Measurements from ENCODE around the gene LRRC49.
A peak's percentile ranks its signal among the peaks of the same experiment; 100 is the strongest.
"Not testable (repeated sequence)": the region's sequence is repeated elsewhere in the genome, so short reads cannot be mapped to it uniquely, and the experiment has no call there.

Gene LRRC49

GRCh38 chr15:70995383-70995970 lies 102.9 kb downstream of the LRRC49 start:
- peak; percentile 6 for DNase-seq

- no peak for DNase-seq
Observed at GRCh38 chr15:70998319-70998718, 105.7 kb downstream of the LRRC49 start.

- DNase-seq: no peak
Observed at GRCh38 chr15:71002316-71002715, 109.7 kb downstream of the LRRC49 start.

GRCh38 chr15:71003319-71003718 lies 110.7 kb downstream of the LRRC49 start:
- no peak for DNase-seq

GRCh38 chr15:71004506-71004905 lies 111.9 kb downstream of the LRRC49 start:
- DNase-seq: not testable (repeated sequence)

GRCh38 chr15:71005895-71006294 lies 113.3 kb downstream of the LRRC49 start:
- no peak for DNase-seq

- DNase-seq: no peak
Observed at GRCh38 chr15:71008250-71008870, 115.7 kb downstream of the LRRC49 start.

GRCh38 chr15:71010472-71010871 lies 117.8 kb downstream of the LRRC49 start:
- DNase-seq: no peak

- DNase-seq: no peak
Observed at GRCh38 chr15:71010997-71011396, 118.4 kb downstream of the LRRC49 start.

GRCh38 chr15:71011503-71012155 lies 119.0 kb downstream of the LRRC49 start:
- DNase-seq: no peak

- DNase-seq: no peak
Observed at GRCh38 chr15:71013446-71013845, 120.8 kb downstream of the LRRC49 start.

GRCh38 chr15:71015342-71015741 lies 122.7 kb downstream of the LRRC49 start:
- DNase-seq: no peak

- DNase-seq: not testable (repeated sequence)
Observed at GRCh38 chr15:71031232-71031631, 138.6 kb downstream of the LRRC49 start.

GRCh38 chr15:71035478-71035877 lies 142.9 kb downstream of the LRRC49 start:
- DNase-seq: not testable (repeated sequence)

- no peak for DNase-seq
Observed at GRCh38 chr15:71042356-71042922, 149.8 kb downstream of the LRRC49 start.

GRCh38 chr15:71043373-71043772 lies 150.7 kb downstream of the LRRC49 start:
- no peak for DNase-seq

- no peak for DNase-seq
Observed at GRCh38 chr15:71044006-71044405, 151.4 kb downstream of the LRRC49 start.

- DNase-seq: not testable (repeated sequence)
Observed at GRCh38 chr15:71046146-71046545, 153.5 kb downstream of the LRRC49 start.

- DNase-seq: no peak
Observed at GRCh38 chr15:71048913-71049675, 156.5 kb downstream of the LRRC49 start.

GRCh38 chr15:71049706-71050422 lies 157.2 kb downstream of the LRRC49 start:
- DNase-seq: no peak

- no peak for DNase-seq
Observed at GRCh38 chr15:71050461-71050860, 157.8 kb downstream of the LRRC49 start.

GRCh38 chr15:71051539-71051938 lies 158.9 kb downstream of the LRRC49 start:
- DNase-seq: no peak
